Measurements from ENCODE around the gene LTBP1.

DNA sequence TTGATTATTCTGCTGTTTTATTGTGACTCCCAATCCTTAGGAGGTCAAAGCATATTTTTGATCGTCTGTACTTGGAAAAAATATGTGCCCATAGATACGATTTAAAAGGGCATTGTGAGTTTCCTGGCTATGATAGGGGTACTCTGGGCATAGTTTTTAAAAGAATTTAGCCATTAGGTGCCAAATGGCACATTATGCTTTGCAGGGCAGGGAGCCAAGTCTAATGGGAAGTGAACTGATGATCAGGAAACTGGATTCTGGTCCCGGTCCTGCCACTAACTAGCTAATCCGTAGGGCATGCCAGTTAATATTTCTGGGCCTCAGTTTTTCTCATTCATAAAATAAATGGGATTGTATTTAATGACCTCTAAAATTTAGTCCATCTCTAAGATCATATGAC lies 189.3 kb downstream of the LTBP1 start:
- TF ChIP-seq, protein P1, sequence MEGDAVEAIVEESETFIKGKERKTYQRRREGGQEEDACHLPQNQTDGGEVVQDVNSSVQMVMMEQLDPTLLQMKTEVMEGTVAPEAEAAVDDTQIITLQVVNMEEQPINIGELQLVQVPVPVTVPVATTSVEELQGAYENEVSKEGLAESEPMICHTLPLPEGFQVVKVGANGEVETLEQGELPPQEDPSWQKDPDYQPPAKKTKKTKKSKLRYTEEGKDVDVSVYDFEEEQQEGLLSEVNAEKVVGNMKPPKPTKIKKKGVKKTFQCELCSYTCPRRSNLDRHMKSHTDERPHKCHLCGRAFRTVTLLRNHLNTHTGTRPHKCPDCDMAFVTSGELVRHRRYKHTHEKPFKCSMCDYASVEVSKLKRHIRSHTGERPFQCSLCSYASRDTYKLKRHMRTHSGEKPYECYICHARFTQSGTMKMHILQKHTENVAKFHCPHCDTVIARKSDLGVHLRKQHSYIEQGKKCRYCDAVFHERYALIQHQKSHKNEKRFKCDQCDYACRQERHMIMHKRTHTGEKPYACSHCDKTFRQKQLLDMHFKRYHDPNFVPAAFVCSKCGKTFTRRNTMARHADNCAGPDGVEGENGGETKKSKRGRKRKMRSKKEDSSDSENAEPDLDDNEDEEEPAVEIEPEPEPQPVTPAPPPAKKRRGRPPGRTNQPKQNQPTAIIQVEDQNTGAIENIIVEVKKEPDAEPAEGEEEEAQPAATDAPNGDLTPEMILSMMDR (IDR thresholded peaks at IDR 0.05) = no peak
- no peak for TF ChIP-seq EZH2 (IDR thresholded peaks at IDR 0.05; ENCODE audit: borderline replicate concordance, insufficient read depth, low read depth, low read length, poor library complexity, severe bottlenecking)
